Body of pancreas (tissue), 4 donors: ENCODE results near the gene SERBP1. TPM values are rescaled to one million over a fixed set of nuclear protein-coding genes. Genes with fewer than 3 reads are reported as not detected.

Source experiments
- ATAC-seq: fragments of 150-250 bp; one replicate; pipeline ENCODE4 v1.9.1; 2016
- DNase-seq, 4 donors: peaks; one replicate each; pipeline ENCODE4 v3.0.0-alpha.2; 2019
- H3K27ac ChIP-seq, 4 donors: fragments of 200-600 bp; sonication (generic); 1 replicate in 3 of 4; 2 replicates in 1 of 4; pipeline versions ENCODE4 v1.5.1 to v1.6.1; 2016 to 2019; ENCODE audit warnings: mild to moderate bottlenecking in 1 of 4, mixed read lengths in 1 of 4, moderate library complexity in 1 of 4
- H3K27me3 ChIP-seq, 2 donors: fragments of 200-600 bp; sonication (generic); one replicate each; pipeline ENCODE4 v1.6.0; 2016; ENCODE audit warnings: mild to moderate bottlenecking in 1 of 2
- H3K36me3 ChIP-seq, 2 donors: fragments of 200-600 bp; sonication (generic); replicated peaks in 1 of 2; 2 replicates each; pipeline ENCODE4 v1.5.1; 2016; ENCODE audit warnings: low read depth in 2 of 2; ENCODE audit not compliant: insufficient read depth in 1 of 2
- H3K4me1 ChIP-seq: fragments of 200-600 bp; sonication (generic); one replicate; pipeline ENCODE4 v1.6.0; 2016
- H3K4me3 ChIP-seq, 2 donors: fragments of 200-600 bp; sonication (generic); 1 replicate in 1 of 2; 2 replicates in 1 of 2; pipeline ENCODE4 v1.5.1; 2016 to 2019
- H3K9me3 ChIP-seq, 3 donors: fragments of 200-600 bp; sonication (generic); 1 replicate in 2 of 3; 2 replicates in 1 of 3; pipeline ENCODE4 v1.5.1; 2016
- POLR2A ChIP-seq, 3 donors: fragments of 450-650 bp; IDR thresholded peaks; one replicate each; pipeline ENCODE4 v1.6.1; 2016; ENCODE audit warnings: antibody characterized with exemption in 3 of 3, mild to moderate bottlenecking in 2 of 3
- WGBS, 2 donors: methylation state at CpG; one replicate each; pipeline ENCODE4 v1.1.5; 2017; 5-methylcytosine and 5-hydroxymethylcytosine counted together
- intact Hi-C: fragments of 100-400 bp; cut with DNase I; formaldehyde crosslinking; loops from one replicate; pipeline ENCODE4 v1.15.1; 2023
- small RNA-seq: library from RNA; depleted of rRNA; stranded (forward); fragments of <200 nt; gene quantifications from one replicate; pipeline ENCODE3, GENCODE V24; 2016
- total RNA-seq, 2 donors: library from RNA; depleted of rRNA; stranded (reverse); fragments of >200 nt; gene quantifications; one replicate each; pipeline ENCODE4 v1.1.0, GENCODE V29; 2016
- TF ChIP-seq, protein P1 (sequence below), 7 experiments: fragments of 450-650 bp in 4 of 7; fragments of 200-600 bp in 3 of 7; sonication (generic) in 3 of 7; IDR thresholded peaks; one replicate each; pipeline ENCODE4 v1.5.1; 2016 to 2019; ENCODE audit warnings: antibody characterized with exemption in 7 of 7

SERBP1 gene
- total RNA-seq, 2 donors from 2014 or later, result 77.5 to 123 TPM

DNA sequence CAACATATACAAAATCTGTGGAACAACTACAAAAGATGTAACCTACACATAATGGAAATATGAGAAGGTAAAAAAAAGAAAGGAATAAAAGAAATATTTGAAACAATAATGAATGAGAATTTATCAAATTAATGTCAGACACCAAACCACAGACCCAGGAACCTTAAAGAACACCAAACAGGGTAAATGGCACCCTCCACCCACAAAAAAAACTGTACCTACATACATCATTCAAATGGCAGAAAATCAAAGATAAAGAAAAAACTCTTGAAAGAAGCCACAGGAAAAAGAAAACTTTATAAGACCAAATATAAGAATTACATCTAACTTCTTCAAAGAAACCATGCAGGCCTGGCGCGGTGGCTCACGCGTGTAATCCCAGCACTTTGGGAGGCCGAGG, 68.6 kb downstream of the SERBP1 start:
- no peak for TF ChIP-seq POLR2A (IDR thresholded peaks at IDR 0.05)
- Histone ChIP-seq H3K36me3 (no peaks in the 10 kb centered on the region), H3K27me3 (no peaks in the 10 kb centered on the region), H3K4me3 (no peak overlapping the region), H3K27ac (no peak overlapping the region), H3K4me1 (no peaks in the 10 kb centered on the region), H3K9me3 (no peaks in the 10 kb centered on the region)
- ATAC-seq (no peak), DNase-seq (no peak)
- intact Hi-C loops, result no loop called here
- 96 to 100% methylated on average over 5 of the region's 5 CpGs for WGBS, 2 donors

DNA sequence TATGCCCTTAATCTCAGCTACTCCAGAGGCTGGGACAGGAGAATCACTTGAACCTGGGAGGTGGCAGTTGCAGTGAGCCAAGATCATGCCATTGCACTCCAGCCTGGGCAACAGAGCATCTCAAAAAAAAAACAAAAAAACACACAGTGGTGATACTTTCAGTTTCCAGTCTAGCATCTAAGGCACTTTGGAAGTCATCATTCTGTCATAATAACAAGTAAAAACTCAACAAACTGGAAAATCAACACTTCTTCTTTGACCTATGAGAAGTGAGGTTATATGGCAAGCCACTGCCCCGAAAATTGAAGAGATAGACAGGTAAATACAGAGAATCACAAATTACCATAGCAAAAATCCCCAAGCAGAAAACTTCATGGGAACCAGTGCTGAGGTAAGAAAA, 70.6 kb downstream of the SERBP1 start:
- Histone ChIP-seq H3K4me3 (no peak overlapping the region), H3K4me1 (no peaks in the 10 kb centered on the region), H3K27me3 (no peaks in the 10 kb centered on the region), H3K9me3 (no peaks in the 10 kb centered on the region), H3K36me3 (no peaks in the 10 kb centered on the region), H3K27ac (no peak overlapping the region)
- DNase-seq (no peak), ATAC-seq (no peak)
- intact Hi-C loops, result no loop called here
- TF ChIP-seq, protein P1, sequence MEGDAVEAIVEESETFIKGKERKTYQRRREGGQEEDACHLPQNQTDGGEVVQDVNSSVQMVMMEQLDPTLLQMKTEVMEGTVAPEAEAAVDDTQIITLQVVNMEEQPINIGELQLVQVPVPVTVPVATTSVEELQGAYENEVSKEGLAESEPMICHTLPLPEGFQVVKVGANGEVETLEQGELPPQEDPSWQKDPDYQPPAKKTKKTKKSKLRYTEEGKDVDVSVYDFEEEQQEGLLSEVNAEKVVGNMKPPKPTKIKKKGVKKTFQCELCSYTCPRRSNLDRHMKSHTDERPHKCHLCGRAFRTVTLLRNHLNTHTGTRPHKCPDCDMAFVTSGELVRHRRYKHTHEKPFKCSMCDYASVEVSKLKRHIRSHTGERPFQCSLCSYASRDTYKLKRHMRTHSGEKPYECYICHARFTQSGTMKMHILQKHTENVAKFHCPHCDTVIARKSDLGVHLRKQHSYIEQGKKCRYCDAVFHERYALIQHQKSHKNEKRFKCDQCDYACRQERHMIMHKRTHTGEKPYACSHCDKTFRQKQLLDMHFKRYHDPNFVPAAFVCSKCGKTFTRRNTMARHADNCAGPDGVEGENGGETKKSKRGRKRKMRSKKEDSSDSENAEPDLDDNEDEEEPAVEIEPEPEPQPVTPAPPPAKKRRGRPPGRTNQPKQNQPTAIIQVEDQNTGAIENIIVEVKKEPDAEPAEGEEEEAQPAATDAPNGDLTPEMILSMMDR (IDR thresholded peaks at IDR 0.05), result no peak
- no peak for TF ChIP-seq POLR2A (IDR thresholded peaks at IDR 0.05)
- WGBS, 2 donors, result 91 to 100% methylated on average over 1 of the region's 1 CpG

Small RNA genes within 50 kb of the gene (small RNA-seq; reads per million reads assigned to genes)
- not detected for gene RNU6-387P

Other genes with a start within 250 kb of the SERBP1 start
- 1 to 10 TPM; 1.3 to 3.3 TPM for gene IL12RB2, start 122.5 kb downstream of the SERBP1 start, total RNA-seq